ENCODE data around the gene SLC8A1.

Gene SLC8A1

GRCh38 chr2:40300391-40300790 is 151.5 kb downstream of the SLC8A1 start:
- DNase-seq (ENCODE audit: low read depth) = no peak
- H3K4me3 ChIP-seq (ENCODE audit: low read depth, low read length) = no peak overlapping the region
- TF ChIP-seq CTCF (IDR thresholded peaks at IDR 0.05; ENCODE audit: low read depth, low read length, missing control alignments) = no peak

- H3K4me3 ChIP-seq (ENCODE audit: low read depth, low read length) = no peak overlapping the region
- no peak for DNase-seq (ENCODE audit: low read depth)
- TF ChIP-seq CTCF (IDR thresholded peaks at IDR 0.05; ENCODE audit: low read depth, low read length, missing control alignments) = no peak
These were observed 152.1 kb downstream of the SLC8A1 start for GRCh38 chr2:40299781-40300180.

GRCh38 chr2:40299173-40299572 is 152.7 kb downstream of the SLC8A1 start:
- DNase-seq (ENCODE audit: low read depth) = no peak
- no peak overlapping the region for H3K4me3 ChIP-seq (ENCODE audit: low read depth, low read length)
- TF ChIP-seq CTCF (IDR thresholded peaks at IDR 0.05; ENCODE audit: low read depth, low read length, missing control alignments) = no peak

- DNase-seq (ENCODE audit: low read depth) = no peak
- H3K4me3 ChIP-seq (ENCODE audit: low read depth, low read length) = no peak overlapping the region
- TF ChIP-seq CTCF (IDR thresholded peaks at IDR 0.05; ENCODE audit: low read depth, low read length, missing control alignments) = no peak
These were observed 153.9 kb downstream of the SLC8A1 start for GRCh38 chr2:40298026-40298425.

- DNase-seq (ENCODE audit: low read depth) = no peak
- TF ChIP-seq CTCF (IDR thresholded peaks at IDR 0.05; ENCODE audit: low read depth, low read length, missing control alignments) = no peak
- no peak overlapping the region for H3K4me3 ChIP-seq (ENCODE audit: low read depth, low read length)
These were observed 159.6 kb downstream of the SLC8A1 start for GRCh38 chr2:40292291-40292690.

GRCh38 chr2:40289771-40290404 is 162.0 kb downstream of the SLC8A1 start:
- DNase-seq (ENCODE audit: low read depth) = no peak

More at GRCh38 chr2:40289771-40290404, 162.0 kb downstream of the SLC8A1 start:
- TF ChIP-seq CTCF (IDR thresholded peaks at IDR 0.05; ENCODE audit: low read depth, low read length, missing control alignments) = no peak
- H3K4me3 ChIP-seq (ENCODE audit: low read depth, low read length) = no peak overlapping the region; the same call in 1 of the 2 replicates

Measured in GM12864 (cell line).